ENCODE measurements around the gene ZFP69B.
A peak's percentile ranks its signal among the peaks of the same experiment; 100 is the strongest.

DNA sequence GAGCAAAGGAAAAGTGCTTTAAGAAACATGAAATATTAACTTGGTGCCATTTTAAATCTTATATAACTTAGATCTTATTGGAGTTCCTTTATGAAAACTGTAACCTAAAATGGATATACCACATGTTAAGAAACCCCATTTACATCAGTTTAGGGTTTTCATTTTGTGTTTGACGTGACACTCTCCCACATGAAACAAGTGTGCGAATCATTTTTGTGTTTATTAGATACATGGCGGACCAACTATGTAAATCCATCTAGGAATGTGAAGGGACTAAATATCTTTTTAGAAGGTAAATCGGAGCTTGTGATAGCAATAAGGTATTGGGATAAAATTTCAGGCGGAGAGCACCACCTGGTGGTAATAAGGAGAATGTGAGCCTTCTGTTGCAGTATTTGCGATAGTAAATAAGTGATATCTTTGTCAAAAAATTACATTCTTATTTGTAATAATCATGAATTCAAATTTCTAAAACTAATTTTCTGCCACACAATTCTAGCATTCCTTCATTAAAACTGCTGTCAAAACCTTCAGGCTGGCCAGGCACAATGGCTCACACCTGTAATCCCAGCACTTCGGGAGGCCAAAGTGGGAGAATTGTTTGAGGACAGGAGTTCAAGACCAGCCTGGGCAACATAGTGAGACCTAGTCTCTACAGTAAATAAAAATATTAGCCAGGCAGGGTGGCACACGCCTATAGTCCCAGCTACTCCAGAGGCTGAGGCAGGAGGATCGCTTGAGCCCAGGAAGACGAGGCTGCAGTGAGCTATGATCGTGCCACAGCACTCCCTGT is 45.4 kb upstream of the ZFP69B start:
- no peak for TF ChIP-seq TAF1 (IDR thresholded peaks at IDR 0.05; ENCODE audit: borderline replicate concordance, low read depth, low read length)
- TF ChIP-seq, protein P1, sequence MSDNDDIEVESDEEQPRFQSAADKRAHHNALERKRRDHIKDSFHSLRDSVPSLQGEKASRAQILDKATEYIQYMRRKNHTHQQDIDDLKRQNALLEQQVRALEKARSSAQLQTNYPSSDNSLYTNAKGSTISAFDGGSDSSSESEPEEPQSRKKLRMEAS (IDR thresholded peaks at IDR 0.05; ENCODE audit: low read depth), result no peak
- TF ChIP-seq EP300 (IDR thresholded peaks at IDR 0.05; ENCODE audit: borderline replicate concordance in 1 of 2, low read depth in 1 of 2, low read length in 1 of 2), result no peak
- no peak for TF ChIP-seq NFIC (IDR thresholded peaks at IDR 0.05; ENCODE audit: borderline replicate concordance)
- TF ChIP-seq, protein P2, sequence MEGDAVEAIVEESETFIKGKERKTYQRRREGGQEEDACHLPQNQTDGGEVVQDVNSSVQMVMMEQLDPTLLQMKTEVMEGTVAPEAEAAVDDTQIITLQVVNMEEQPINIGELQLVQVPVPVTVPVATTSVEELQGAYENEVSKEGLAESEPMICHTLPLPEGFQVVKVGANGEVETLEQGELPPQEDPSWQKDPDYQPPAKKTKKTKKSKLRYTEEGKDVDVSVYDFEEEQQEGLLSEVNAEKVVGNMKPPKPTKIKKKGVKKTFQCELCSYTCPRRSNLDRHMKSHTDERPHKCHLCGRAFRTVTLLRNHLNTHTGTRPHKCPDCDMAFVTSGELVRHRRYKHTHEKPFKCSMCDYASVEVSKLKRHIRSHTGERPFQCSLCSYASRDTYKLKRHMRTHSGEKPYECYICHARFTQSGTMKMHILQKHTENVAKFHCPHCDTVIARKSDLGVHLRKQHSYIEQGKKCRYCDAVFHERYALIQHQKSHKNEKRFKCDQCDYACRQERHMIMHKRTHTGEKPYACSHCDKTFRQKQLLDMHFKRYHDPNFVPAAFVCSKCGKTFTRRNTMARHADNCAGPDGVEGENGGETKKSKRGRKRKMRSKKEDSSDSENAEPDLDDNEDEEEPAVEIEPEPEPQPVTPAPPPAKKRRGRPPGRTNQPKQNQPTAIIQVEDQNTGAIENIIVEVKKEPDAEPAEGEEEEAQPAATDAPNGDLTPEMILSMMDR (IDR thresholded peaks at IDR 0.05), result peak; percentile 94
- TF ChIP-seq GATA2 (CRISPR knock-in tag; IDR thresholded peaks at IDR 0.05), result no peak
- no peak for TF ChIP-seq EZH2phosphoT487 (IDR thresholded peaks at IDR 0.05; ENCODE audit: borderline replicate concordance, low read depth)
- no peak for TF ChIP-seq RXRA (IDR thresholded peaks at IDR 0.05; ENCODE audit: borderline replicate concordance, low read depth)
- no peak for TF ChIP-seq RCOR1 (IDR thresholded peaks at IDR 0.05; ENCODE audit: low read length)
- TF ChIP-seq RAD21 (IDR thresholded peaks at IDR 0.05; ENCODE audit: low read length), result peak; percentile 89
- no peak for TF ChIP-seq ELF1 (IDR thresholded peaks at IDR 0.05)
- no peak for TF ChIP-seq FOXM1 (IDR thresholded peaks at IDR 0.05; ENCODE audit: low read depth)
- TF ChIP-seq, protein P3, sequence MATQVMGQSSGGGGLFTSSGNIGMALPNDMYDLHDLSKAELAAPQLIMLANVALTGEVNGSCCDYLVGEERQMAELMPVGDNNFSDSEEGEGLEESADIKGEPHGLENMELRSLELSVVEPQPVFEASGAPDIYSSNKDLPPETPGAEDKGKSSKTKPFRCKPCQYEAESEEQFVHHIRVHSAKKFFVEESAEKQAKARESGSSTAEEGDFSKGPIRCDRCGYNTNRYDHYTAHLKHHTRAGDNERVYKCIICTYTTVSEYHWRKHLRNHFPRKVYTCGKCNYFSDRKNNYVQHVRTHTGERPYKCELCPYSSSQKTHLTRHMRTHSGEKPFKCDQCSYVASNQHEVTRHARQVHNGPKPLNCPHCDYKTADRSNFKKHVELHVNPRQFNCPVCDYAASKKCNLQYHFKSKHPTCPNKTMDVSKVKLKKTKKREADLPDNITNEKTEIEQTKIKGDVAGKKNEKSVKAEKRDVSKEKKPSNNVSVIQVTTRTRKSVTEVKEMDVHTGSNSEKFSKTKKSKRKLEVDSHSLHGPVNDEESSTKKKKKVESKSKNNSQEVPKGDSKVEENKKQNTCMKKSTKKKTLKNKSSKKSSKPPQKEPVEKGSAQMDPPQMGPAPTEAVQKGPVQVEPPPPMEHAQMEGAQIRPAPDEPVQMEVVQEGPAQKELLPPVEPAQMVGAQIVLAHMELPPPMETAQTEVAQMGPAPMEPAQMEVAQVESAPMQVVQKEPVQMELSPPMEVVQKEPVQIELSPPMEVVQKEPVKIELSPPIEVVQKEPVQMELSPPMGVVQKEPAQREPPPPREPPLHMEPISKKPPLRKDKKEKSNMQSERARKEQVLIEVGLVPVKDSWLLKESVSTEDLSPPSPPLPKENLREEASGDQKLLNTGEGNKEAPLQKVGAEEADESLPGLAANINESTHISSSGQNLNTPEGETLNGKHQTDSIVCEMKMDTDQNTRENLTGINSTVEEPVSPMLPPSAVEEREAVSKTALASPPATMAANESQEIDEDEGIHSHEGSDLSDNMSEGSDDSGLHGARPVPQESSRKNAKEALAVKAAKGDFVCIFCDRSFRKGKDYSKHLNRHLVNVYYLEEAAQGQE (IDR thresholded peaks at IDR 0.05; ENCODE audit: low read depth, low read length), result no peak

Measured in SK-N-SH (cell line).